Measurements from ENCODE around the gene ZNF618. TPM values are rescaled to one million over a fixed set of nuclear protein-coding genes. Genes with fewer than 3 reads are reported as not detected.

The ZNF618 gene
- total RNA-seq, 2 donors from 2014 or later = 4.6 to 11.3 TPM

- no peaks in the 10 kb centered on the region for H3K27me3 ChIP-seq (replicated peaks; ENCODE audit: insufficient read depth)
- intact Hi-C loops (cut with DNase I) = no loop called here
- WGBS = 86% methylated on average over 8 of the region's 8 CpGs
- no peak for TF ChIP-seq POLR2AphosphoS5 (IDR thresholded peaks at IDR 0.05)
- TF ChIP-seq, protein P1, sequence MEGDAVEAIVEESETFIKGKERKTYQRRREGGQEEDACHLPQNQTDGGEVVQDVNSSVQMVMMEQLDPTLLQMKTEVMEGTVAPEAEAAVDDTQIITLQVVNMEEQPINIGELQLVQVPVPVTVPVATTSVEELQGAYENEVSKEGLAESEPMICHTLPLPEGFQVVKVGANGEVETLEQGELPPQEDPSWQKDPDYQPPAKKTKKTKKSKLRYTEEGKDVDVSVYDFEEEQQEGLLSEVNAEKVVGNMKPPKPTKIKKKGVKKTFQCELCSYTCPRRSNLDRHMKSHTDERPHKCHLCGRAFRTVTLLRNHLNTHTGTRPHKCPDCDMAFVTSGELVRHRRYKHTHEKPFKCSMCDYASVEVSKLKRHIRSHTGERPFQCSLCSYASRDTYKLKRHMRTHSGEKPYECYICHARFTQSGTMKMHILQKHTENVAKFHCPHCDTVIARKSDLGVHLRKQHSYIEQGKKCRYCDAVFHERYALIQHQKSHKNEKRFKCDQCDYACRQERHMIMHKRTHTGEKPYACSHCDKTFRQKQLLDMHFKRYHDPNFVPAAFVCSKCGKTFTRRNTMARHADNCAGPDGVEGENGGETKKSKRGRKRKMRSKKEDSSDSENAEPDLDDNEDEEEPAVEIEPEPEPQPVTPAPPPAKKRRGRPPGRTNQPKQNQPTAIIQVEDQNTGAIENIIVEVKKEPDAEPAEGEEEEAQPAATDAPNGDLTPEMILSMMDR (IDR thresholded peaks at IDR 0.05) = no peak
- TF ChIP-seq POLR2A (IDR thresholded peaks at IDR 0.05) = no peak
- H3K4me3 ChIP-seq = no peak overlapping the region
- no peak overlapping the region for H3K27ac ChIP-seq
- H3K4me1 ChIP-seq (replicated peaks) = no peaks in the 10 kb centered on the region
- H3K36me3 ChIP-seq = no peaks in the 10 kb centered on the region
- DNase-seq (ENCODE audit: low spot score) = peak; percentile 1
- no peaks in the 10 kb centered on the region for H3K9me3 ChIP-seq
These were observed 56.9 kb downstream of the ZNF618 start for GRCh38 chr9:113932906-113933584.

DNA sequence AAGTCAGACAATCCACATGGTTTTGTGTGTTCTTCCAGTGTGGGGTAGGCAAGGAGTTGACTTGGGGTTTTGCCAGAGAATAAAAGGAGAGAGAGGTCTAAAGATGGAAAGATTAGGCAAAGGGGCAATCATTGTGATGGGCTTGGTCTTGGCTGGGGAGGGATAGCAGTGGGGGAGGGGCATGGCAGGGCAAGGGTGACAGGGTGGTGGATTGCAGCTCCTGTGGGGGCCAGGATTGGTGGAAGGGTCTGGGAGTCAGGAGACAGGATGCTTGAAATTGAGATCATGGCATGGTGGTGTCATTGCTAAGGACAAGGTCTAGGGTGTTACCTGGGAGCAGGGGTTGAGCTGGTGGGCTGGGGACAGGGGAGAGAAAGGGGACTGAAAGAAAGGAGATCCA lies 57.6 kb downstream of the ZNF618 start:
- no peak for TF ChIP-seq POLR2A (IDR thresholded peaks at IDR 0.05)
- TF ChIP-seq, protein P1 (IDR thresholded peaks at IDR 0.05) = no peak
- no peak for TF ChIP-seq POLR2AphosphoS5 (IDR thresholded peaks at IDR 0.05)
- Histone ChIP-seq H3K36me3 (no peaks in the 10 kb centered on the region), H3K9me3 (no peaks in the 10 kb centered on the region), H3K4me3 (no peak overlapping the region), H3K27me3 (replicated peaks; ENCODE audit: insufficient read depth) (no peaks in the 10 kb centered on the region), H3K27ac (no peak overlapping the region), H3K4me1 (replicated peaks) (no peaks in the 10 kb centered on the region)
- intact Hi-C loops (cut with DNase I) = no loop called here
- DNase-seq (ENCODE audit: low spot score) = peak; percentile 0

- Histone ChIP-seq H3K27ac (no peak overlapping the region), H3K36me3 (no peaks in the 10 kb centered on the region), H3K27me3 (replicated peaks; ENCODE audit: insufficient read depth) (no peaks in the 10 kb centered on the region), H3K4me1 (replicated peaks) (no peaks in the 10 kb centered on the region), H3K4me3 (no peak overlapping the region), H3K9me3 (no peaks in the 10 kb centered on the region)
- TF ChIP-seq POLR2AphosphoS5 (IDR thresholded peaks at IDR 0.05) (no peak), POLR2A (IDR thresholded peaks at IDR 0.05) (no peak)
- TF ChIP-seq, protein P1 (IDR thresholded peaks at IDR 0.05) = no peak
- peak; percentile 3 for DNase-seq (ENCODE audit: low spot score)
- intact Hi-C loops (cut with DNase I) = no loop called here
- WGBS = 87% methylated on average over 14 of the region's 14 CpGs
These were observed 58.2 kb downstream of the ZNF618 start for GRCh38 chr9:113934167-113934828.

DNA sequence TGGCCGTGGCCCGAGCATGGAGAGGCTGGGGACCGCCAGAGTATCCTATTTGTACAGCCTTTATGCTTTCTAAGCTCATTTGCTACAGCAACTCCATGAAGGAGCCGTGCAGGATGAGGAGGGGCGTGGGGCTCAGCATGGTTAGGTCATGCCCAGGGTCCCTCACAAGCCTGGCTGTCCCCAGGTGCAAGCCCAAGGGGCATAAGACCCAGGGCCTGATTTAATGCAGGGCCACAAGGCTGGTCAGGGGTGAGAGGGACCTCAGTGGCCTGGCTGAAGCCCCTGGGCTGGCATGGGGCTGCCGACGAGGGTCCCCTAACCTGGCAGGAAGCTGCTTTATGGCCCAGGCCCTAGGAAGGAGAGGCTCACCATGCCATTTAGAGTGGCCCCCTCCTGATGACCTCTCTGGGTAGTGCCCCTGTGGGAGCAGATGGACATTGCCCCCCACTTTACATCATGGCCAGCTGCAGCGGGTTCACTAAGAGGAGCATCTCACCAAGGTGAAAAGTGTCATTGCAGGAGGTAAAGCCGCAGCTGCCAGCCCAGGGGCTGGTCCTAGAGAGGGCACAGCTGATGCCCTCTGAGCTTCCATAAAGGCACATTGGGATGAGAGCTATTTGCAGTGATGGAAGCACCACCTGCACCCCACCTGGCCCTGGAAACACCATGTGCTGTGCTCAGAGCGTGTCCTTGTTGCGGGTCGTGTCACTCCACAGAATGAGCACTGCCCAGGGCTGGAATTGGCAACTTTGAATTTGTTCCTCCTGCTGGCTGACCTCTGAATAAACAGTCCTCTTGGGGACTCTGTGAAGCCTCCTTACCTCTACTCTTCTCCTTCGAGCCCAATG lies 58.9 kb downstream of the ZNF618 start:
- H3K4me3 ChIP-seq = no peak overlapping the region
- H3K4me1 ChIP-seq (replicated peaks) = no peaks in the 10 kb centered on the region
- no peak for TF ChIP-seq POLR2AphosphoS5 (IDR thresholded peaks at IDR 0.05)
- TF ChIP-seq POLR2A (IDR thresholded peaks at IDR 0.05) = no peak
- TF ChIP-seq, protein P1 (IDR thresholded peaks at IDR 0.05) = no peak
- no peak overlapping the region for H3K27ac ChIP-seq
- H3K27me3 ChIP-seq (replicated peaks; ENCODE audit: insufficient read depth) = no peaks in the 10 kb centered on the region
- H3K36me3 ChIP-seq = no peaks in the 10 kb centered on the region
- no peaks in the 10 kb centered on the region for H3K9me3 ChIP-seq
- intact Hi-C loops (cut with DNase I) = no loop called here
- WGBS = 95% methylated on average over 13 of the region's 13 CpGs
- DNase-seq (ENCODE audit: low spot score) = peak; percentile 1

Measured in prostate gland (tissue), 2 donors.